ENCODE data around the gene GPR156.

GPR156 gene

GRCh38 chr3:120129051-120129450 lies 156.0 kb downstream of the GPR156 start:
- no peak for DNase-seq (ENCODE audit: low read depth)
- H3K4me3 ChIP-seq (ENCODE audit: low read depth, low read length) = no peak overlapping the region
- no peak for TF ChIP-seq CTCF (IDR thresholded peaks at IDR 0.05; ENCODE audit: insufficient read depth, low read depth, low read length, missing control alignments)

- no peak for TF ChIP-seq CTCF (IDR thresholded peaks at IDR 0.05; ENCODE audit: insufficient read depth, low read depth, low read length, missing control alignments)
- no peak for DNase-seq (ENCODE audit: low read depth)
- no peak overlapping the region for H3K4me3 ChIP-seq (ENCODE audit: low read depth, low read length)
These were observed 159.0 kb downstream of the GPR156 start for GRCh38 chr3:120125992-120126391.

GRCh38 chr3:120119846-120120510 lies 165.0 kb downstream of the GPR156 start:
- DNase-seq (ENCODE audit: low read depth) = no peak
- no peak overlapping the region for H3K4me3 ChIP-seq (ENCODE audit: low read depth, low read length)
- no peak for TF ChIP-seq CTCF (IDR thresholded peaks at IDR 0.05; ENCODE audit: insufficient read depth, low read depth, low read length, missing control alignments)

Data from GM12865 (cell line).